Testis (tissue), 3 donors: ENCODE results near the gene HSDL1. TPM values are rescaled to one million over a fixed set of nuclear protein-coding genes. Genes with fewer than 3 reads are reported as not detected.

Experiments used
- DNase-seq: peaks from one replicate; pipeline ENCODE4 v3.0.0-alpha.2; 2019
- H3K27ac ChIP-seq, 2 donors: fragments of 200-600 bp; sonication (generic); one replicate each; pipeline ENCODE4 v1.5.1; 2019
- H3K27me3 ChIP-seq: fragments of 200-600 bp; sonication (generic); one replicate; pipeline ENCODE4 v1.5.1; 2019
- H3K36me3 ChIP-seq: fragments of 200-600 bp; sonication (generic); one replicate; pipeline ENCODE4 v1.5.1; 2017; ENCODE audit warnings: low read depth; ENCODE audit errors: missing control alignments
- H3K4me1 ChIP-seq: fragments of 200-600 bp; sonication (generic); one replicate; pipeline ENCODE4 v1.5.1; 2019
- H3K4me3 ChIP-seq, 2 donors: fragments of 200-600 bp; sonication (generic); one replicate each; pipeline ENCODE4 v1.5.1; 2017 to 2019
- H3K9me3 ChIP-seq: fragments of 200-600 bp; sonication (generic); one replicate; pipeline ENCODE4 v1.5.1; 2017
- CTCF ChIP-seq, 3 experiments: fragments of 450-650 bp in 2 of 3; fragments of 200-600 bp in 1 of 3; sonication (generic) in 1 of 3; IDR thresholded peaks; one replicate each; pipeline ENCODE4 v1.5.1; 2016 to 2019; ENCODE audit warnings: antibody characterized with exemption in 3 of 3, mild to moderate bottlenecking in 2 of 3, moderate library complexity in 1 of 3
- POLR2A ChIP-seq: fragments of 450-650 bp; IDR thresholded peaks from one replicate; pipeline ENCODE4 v1.6.1; 2017; ENCODE audit warnings: antibody characterized with exemption, mild to moderate bottlenecking, moderate library complexity
- WGBS, 2 donors: methylation state at CpG; one replicate each; pipeline ENCODE4 v1.1.5; 2018; 5-methylcytosine and 5-hydroxymethylcytosine counted together
- intact Hi-C: fragments of 100-400 bp; cut with DNase I; formaldehyde crosslinking; loops from one replicate; pipeline ENCODE4 v1.15.1; 2023; ENCODE audit warnings: low total_unique reads
- polyA plus RNA-seq: library from polyadenylated mRNA; stranded (reverse); fragments of 350-450 nt; fragmentation: Illumina TruSeq; extraction: RNeasy Lipid Tissue Mini Kit (QIAGEN cat#74804); gene quantifications from one replicate; pipeline ENCODE4 v1.2.3, GENCODE V29; 2014; ENCODE audit warnings: low read depth, low replicate concordance; ENCODE audit not compliant: insufficient read depth
- total RNA-seq, 2 donors: library from RNA; depleted of rRNA; stranded (reverse); fragments of >200 nt; gene quantifications; one replicate each; pipeline ENCODE4 v1.2.3, GENCODE V29; 2016

Gene HSDL1
- total and polyA plus RNA-seq, 3 donors from 2014 or later: 29.0 to 37.9 (median 31.3) TPM

- Histone ChIP-seq H3K27ac (no peak overlapping the region), H3K27me3 (no peaks in the 10 kb centered on the region), H3K4me1 (no peaks in the 10 kb centered on the region), H3K4me3 (no peak overlapping the region), H3K9me3 (no peaks in the 10 kb centered on the region), H3K36me3 (no peaks in the 10 kb centered on the region)
- no peak for TF ChIP-seq POLR2A
- no peak for TF ChIP-seq CTCF (IDR thresholded peaks at IDR 0.05)
- no peak for DNase-seq
- intact Hi-C loops: no loop called here
- 80 to 83% methylated on average over 9 to 11 of the region's 11 CpGs for WGBS, 2 donors
These were observed 24.9 kb upstream of the HSDL1 start for GRCh38 chr16:84169765-84170310.

- Histone ChIP-seq H3K27me3 (no peaks in the 10 kb centered on the region), H3K27ac (no peak overlapping the region), H3K4me3 (no peak overlapping the region), H3K36me3 (no peaks in the 10 kb centered on the region), H3K4me1 (no peaks in the 10 kb centered on the region), H3K9me3 (no peaks in the 10 kb centered on the region)
- WGBS, 2 donors: 89 to 91% methylated on average over 13 of the region's 13 CpGs
- intact Hi-C loops: no loop called here
- TF ChIP-seq CTCF (IDR thresholded peaks at IDR 0.05): no peak
- TF ChIP-seq POLR2A: no peak
- no peak for DNase-seq
These were observed 22.1 kb upstream of the HSDL1 start for GRCh38 chr16:84166796-84167695.

DNA sequence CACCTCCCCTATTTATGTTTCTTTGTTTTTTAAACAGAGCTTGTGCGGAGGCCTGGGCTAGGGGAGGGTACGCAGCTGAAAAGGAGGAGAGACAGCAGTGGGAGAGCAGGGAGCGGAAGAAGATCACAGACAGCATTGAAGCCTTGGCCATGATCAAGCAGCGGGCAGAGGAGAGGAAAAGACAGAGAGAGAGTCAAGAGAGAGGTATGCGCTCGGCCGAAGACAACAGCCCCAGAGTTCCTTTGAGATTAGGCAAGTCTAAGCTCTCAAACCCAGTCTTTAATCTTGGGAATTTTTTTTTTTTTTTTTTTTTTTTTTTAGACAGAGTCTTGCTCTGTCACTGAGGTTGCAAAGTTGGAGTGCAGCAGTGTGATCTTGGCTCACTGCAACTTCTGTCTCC, 20.8 kb upstream of the HSDL1 start:
- no peak for DNase-seq
- H3K4me1 ChIP-seq: no peaks in the 10 kb centered on the region
- no peak overlapping the region for H3K4me3 ChIP-seq
- intact Hi-C loops: no loop called here
- WGBS, 2 donors: 84 to 94% methylated on average over 7 of the region's 7 CpGs
- TF ChIP-seq CTCF (IDR thresholded peaks at IDR 0.05): no peak
- no peak for TF ChIP-seq POLR2A
- H3K27ac ChIP-seq: no peak overlapping the region
- no peaks in the 10 kb centered on the region for H3K27me3 ChIP-seq
- H3K36me3 ChIP-seq: no peaks in the 10 kb centered on the region
- no peaks in the 10 kb centered on the region for H3K9me3 ChIP-seq

DNA sequence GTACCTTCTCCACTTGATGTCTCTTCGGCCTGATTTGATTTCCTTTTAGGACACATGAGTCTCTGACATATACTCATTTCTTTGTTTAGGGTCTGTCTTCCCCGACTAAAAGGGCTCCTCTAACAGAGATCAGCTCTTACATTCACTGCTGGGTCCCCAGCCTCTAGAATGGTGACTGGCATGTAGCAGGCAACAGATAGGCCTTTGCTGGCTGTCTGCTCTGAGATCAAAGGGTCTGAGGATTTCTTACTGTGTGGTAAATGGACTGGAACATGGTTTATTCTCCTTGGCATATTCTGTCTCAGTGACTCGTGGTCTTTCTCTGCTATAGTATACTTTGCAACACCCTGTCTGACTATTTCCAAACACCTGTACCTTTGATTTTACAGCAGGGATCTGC, 16.8 kb upstream of the HSDL1 start:
- no peak overlapping the region for H3K4me3 ChIP-seq
- H3K36me3 ChIP-seq: no peaks in the 10 kb centered on the region
- 77 to 84% methylated on average over 3 of the region's 3 CpGs for WGBS, 2 donors
- intact Hi-C loops: no loop called here
- no peak overlapping the region for H3K27ac ChIP-seq
- no peak for DNase-seq
- no peaks in the 10 kb centered on the region for H3K9me3 ChIP-seq
- H3K4me1 ChIP-seq: no peaks in the 10 kb centered on the region
- H3K27me3 ChIP-seq: no peaks in the 10 kb centered on the region
- no peak for TF ChIP-seq POLR2A
- no peak for TF ChIP-seq CTCF (IDR thresholded peaks at IDR 0.05)
